HepG2 (cell line): ENCODE measurements around the gene OBSL1. TPM values are rescaled to one million over a fixed set of nuclear protein-coding genes. Genes with fewer than 3 reads are reported as not detected.

Experiments
- AGO2 ChIP-seq: fragments of 200-400 bp; formaldehyde crosslinking; optimal IDR thresholded peaks from 2 replicates; pipeline ENCODE3; 2017; ENCODE audit warnings: mild to moderate bottlenecking, low read depth, low read length, moderate library complexity
- ELK4 ChIP-seq: sonication (generic); formaldehyde crosslinking; IDR thresholded peaks from 2 replicates; pipeline ENCODE4 v1.9.0; 2021; ENCODE audit warnings: missing genetic modification reagents, borderline replicate concordance
- GABPB1 ChIP-seq: IDR thresholded peaks from 2 replicates; pipeline ENCODE4 v1.6.1; 2016; ENCODE audit warnings: mild to moderate bottlenecking, missing genetic modification reagents, moderate library complexity, missing compliant biosample characterization
- HNF4A ChIP-seq: sonication (generic); formaldehyde crosslinking; IDR thresholded peaks from 2 replicates; pipeline ENCODE4 v1.4.0; 2020; ENCODE audit warnings: missing genetic modification reagents
- HNRNPH1 ChIP-seq: fragments of 200-400 bp; formaldehyde crosslinking; optimal IDR thresholded peaks from 2 replicates; pipeline ENCODE3; 2017; ENCODE audit warnings: mild to moderate bottlenecking, low read depth, low read length
- ISX ChIP-seq: sonication (generic); formaldehyde crosslinking; conservative IDR thresholded peaks from 2 replicates; pipeline ENCODE4 v1.5.0; 2020; ENCODE audit warnings: missing genetic modification reagents
- JARID2 ChIP-seq: sonication (generic); formaldehyde crosslinking; IDR thresholded peaks from 2 replicates; pipeline ENCODE4 v1.8.1; 2023; ENCODE audit warnings: missing genetic modification reagents, inconsistent platforms; ENCODE audit not compliant: insufficient replicate concordance
- NFIB ChIP-seq: sonication (generic); formaldehyde crosslinking; IDR thresholded peaks from 2 replicates; pipeline ENCODE4 v1.9.0; 2021; ENCODE audit warnings: missing genetic modification reagents, mild to moderate bottlenecking, borderline replicate concordance
- NPAS2 ChIP-seq: sonication (generic); formaldehyde crosslinking; IDR thresholded peaks from 2 replicates; pipeline ENCODE4 v1.8.0; 2022; ENCODE audit warnings: mild to moderate bottlenecking, missing genetic modification reagents, borderline replicate concordance
- NR2F1 ChIP-seq, 2 experiments: fragments of 450-650 bp in 1 of 2; formaldehyde crosslinking in 1 of 2; IDR thresholded peaks; 2 replicates each; pipeline versions ENCODE4 v1.5.0 to v1.6.1; 2016 to 2020; ENCODE audit warnings: mild to moderate bottlenecking in 1 of 2, missing compliant biosample characterization in 1 of 2, missing genetic modification reagents in 1 of 2, moderate library complexity in 1 of 2
- RARA ChIP-seq: IDR thresholded peaks from 2 replicates; pipeline ENCODE4 v1.6.1; 2016; ENCODE audit warnings: missing genetic modification reagents, missing compliant biosample characterization
- SNAPC2 ChIP-seq: sonication (generic); formaldehyde crosslinking; IDR thresholded peaks from 2 replicates; pipeline ENCODE4 v1.8.1; 2022; ENCODE audit warnings: mild to moderate bottlenecking, missing genetic modification reagents
- STAT6 ChIP-seq: sonication (generic); formaldehyde crosslinking; IDR thresholded peaks from 2 replicates; pipeline ENCODE4 v1.4.0; 2020; ENCODE audit warnings: missing genetic modification reagents, mild to moderate bottlenecking, borderline replicate concordance
- TBX3 ChIP-seq: fragments of 450-650 bp; IDR thresholded peaks from 2 replicates; pipeline ENCODE4 v1.6.1; 2017; ENCODE audit warnings: antibody characterized with exemption, mild to moderate bottlenecking, inconsistent platforms, borderline replicate concordance
- ZBTB46 ChIP-seq: sonication (generic); formaldehyde crosslinking; IDR thresholded peaks from 2 replicates; pipeline ENCODE4 v1.4.0; 2020; ENCODE audit warnings: mild to moderate bottlenecking, missing genetic modification reagents, borderline replicate concordance
- ZC3H13 ChIP-seq: sonication (generic); formaldehyde crosslinking; IDR thresholded peaks from 2 replicates; pipeline ENCODE4 v1.8.1; 2023; ENCODE audit warnings: mild to moderate bottlenecking, missing genetic modification reagents, moderate library complexity
- ZNF232 ChIP-seq: sonication (generic); formaldehyde crosslinking; IDR thresholded peaks from 2 replicates; pipeline ENCODE4 v1.4.0; 2020; ENCODE audit warnings: missing genetic modification reagents, borderline replicate concordance
- ZNF24 ChIP-seq: fragments of 450-650 bp; IDR thresholded peaks from 2 replicates; pipeline ENCODE4 v1.6.1; 2017; ENCODE audit warnings: antibody characterized with exemption, mild to moderate bottlenecking
- ZNF460 ChIP-seq: sonication (generic); formaldehyde crosslinking; IDR thresholded peaks from 2 replicates; pipeline ENCODE4 v1.5.1; 2020; ENCODE audit warnings: missing genetic modification reagents, mild to moderate bottlenecking, borderline replicate concordance
- ZNF558 ChIP-seq: sonication (generic); formaldehyde crosslinking; IDR thresholded peaks from 2 replicates; pipeline ENCODE4 v1.9.0; 2022; ENCODE audit warnings: mild to moderate bottlenecking, missing genetic modification reagents, borderline replicate concordance
- ZNF720 ChIP-seq: sonication (generic); formaldehyde crosslinking; IDR thresholded peaks from 2 replicates; pipeline ENCODE4 v1.4.0; 2020; ENCODE audit warnings: missing genetic modification reagents
- ZNF781 ChIP-seq: sonication (generic); formaldehyde crosslinking; IDR thresholded peaks from 2 replicates; pipeline ENCODE4 v1.5.1; 2020; ENCODE audit warnings: borderline replicate concordance, mild to moderate bottlenecking, missing genetic modification reagents; ENCODE audit errors: not compliant biosample characterization
- ZNF788 ChIP-seq: sonication (generic); formaldehyde crosslinking; IDR thresholded peaks from 2 replicates; pipeline ENCODE4 v1.5.0; 2020; ENCODE audit warnings: mild to moderate bottlenecking, missing genetic modification reagents, borderline replicate concordance
- ZNF800 ChIP-seq: sonication (generic); formaldehyde crosslinking; IDR thresholded peaks from 2 replicates; pipeline ENCODE4 v1.4.0; 2020; ENCODE audit warnings: missing genetic modification reagents
- polyA plus RNA-seq, 8 experiments: library from polyadenylated mRNA; depleted of rRNA in 3 of 8; stranded (reverse) in 7 of 8; unstranded in 1 of 8; fragments of >200 nt; fragmentation: Illumina TruSeq in 4 of 8; extraction: Trizol in 4 of 8; gene quantifications; 2 replicates each; pipeline versions ENCODE4 v1.2.1 to v1.2.3, GENCODE V29; 2011 to 2016; ENCODE audit warnings: low read depth in 4 of 8, missing spikeins in 1 of 8, mixed read lengths in 1 of 8; ENCODE audit not compliant: insufficient read depth in 1 of 8
- total RNA-seq, 5 experiments: library from RNA; depleted of rRNA; stranded (reverse); fragments of >200 nt; fragmentation: Illumina TruSeq; extraction: Trizol; gene quantifications; 2 replicates each; pipeline ENCODE4 v1.2.3, GENCODE V29; 2016; ENCODE audit warnings: low read depth in 1 of 5

Gene OBSL1
- total and polyA plus RNA-seq, 2 of the 13 experiments (the other 11 are each of a cell fraction or from before 2014, with no cell fraction given), result 86.7 to 218 TPM

DNA sequence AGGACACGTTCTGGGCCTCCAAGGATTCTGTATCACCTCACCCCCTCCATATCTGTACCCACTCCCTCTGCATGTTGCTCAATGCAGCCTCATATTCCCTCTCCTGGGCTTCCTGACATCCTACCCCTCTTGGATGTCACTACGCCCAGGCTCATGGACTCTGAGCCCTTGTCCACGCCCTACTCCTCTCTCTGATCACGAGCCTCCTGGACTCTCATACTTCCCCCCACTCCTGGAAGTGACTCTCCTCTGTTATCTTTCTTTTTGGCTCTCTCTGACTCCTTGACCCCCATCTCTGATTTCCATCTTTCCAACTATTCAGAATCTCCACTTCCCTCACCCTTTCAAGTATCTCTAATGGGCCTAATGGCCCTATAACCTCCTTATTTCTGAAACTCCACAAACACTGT lies 25.4 kb downstream of the OBSL1 start (continued):
- TF ChIP-seq AGO2, result no peak
- no peak for TF ChIP-seq ZNF24
- peak; percentile 78 for TF ChIP-seq RARA (CRISPR knock-in tag)
- TF ChIP-seq ZNF788, result peak; percentile 39; the same call in 1 of the 2 replicates
- peak; percentile 37 to 77; a peak in 3 of 4 replicates for TF ChIP-seq NR2F1 (CRISPR knock-in tag; IDR thresholded peaks at IDR 0.05)
- TF ChIP-seq JARID2 (CRISPR knock-in tag), result no peak
- no peak for TF ChIP-seq ZNF460
- TF ChIP-seq HNF4A (CRISPR knock-in tag), result peak; percentile 95
- no peak for TF ChIP-seq TBX3
- TF ChIP-seq NPAS2 (CRISPR knock-in tag), result no peak
- TF ChIP-seq HNRNPH1, result no peak
- no peak for TF ChIP-seq ZNF558 (CRISPR knock-in tag)
- TF ChIP-seq ZNF781 (CRISPR knock-in tag), result no peak
- no peak for TF ChIP-seq ELK4 (CRISPR knock-in tag)
- no peak for TF ChIP-seq ZNF720 (CRISPR knock-in tag)
- peak; percentile 57 for TF ChIP-seq GABPB1 (CRISPR knock-in tag)
- TF ChIP-seq STAT6 (CRISPR knock-in tag), result 0 out of 2 replicates have a peak, but pooled peaks have one; percentile 30
- no peak for TF ChIP-seq ZC3H13 (CRISPR knock-in tag)
- no peak for TF ChIP-seq ISX (CRISPR knock-in tag)
- TF ChIP-seq SNAPC2 (CRISPR knock-in tag), result no peak
- no peak for TF ChIP-seq NFIB (CRISPR knock-in tag)
- TF ChIP-seq ZNF232 (CRISPR knock-in tag), result no peak
- no peak for TF ChIP-seq ZNF800
- TF ChIP-seq ZBTB46, result no peak
